HG03521 (cell line): ENCODE measurements around the gene AXIN1.

Experiments
- ATAC-seq: cut with Tn5 transposase; IDR thresholded peaks from one replicate; pipeline ENCODE4 v1.9.1; 2021; ENCODE audit warnings: mild to moderate bottlenecking, moderate library complexity; ENCODE audit not compliant: unreplicated experiment

Gene AXIN1

DNA sequence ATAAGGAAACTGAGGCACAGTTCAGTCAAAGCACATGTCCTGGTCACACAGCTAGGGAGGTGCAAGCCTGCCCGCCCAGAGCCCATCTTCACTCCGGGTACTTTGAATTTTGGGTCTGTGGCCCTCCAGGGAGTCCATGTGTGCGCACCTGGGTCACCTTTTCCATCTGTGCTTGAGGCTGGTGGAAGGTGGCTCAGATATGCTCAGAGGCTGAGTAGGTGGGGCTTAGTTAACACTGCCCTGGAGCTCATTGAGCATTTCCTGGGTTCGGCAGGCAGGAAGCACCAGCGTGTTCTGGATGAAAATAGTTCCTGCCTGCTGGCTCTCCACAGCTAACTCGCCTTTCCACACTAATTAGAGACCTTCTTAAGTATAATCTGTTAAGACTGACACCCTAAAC lies 98.7 kb downstream of the AXIN1 start:
- no peak for ATAC-seq

DNA sequence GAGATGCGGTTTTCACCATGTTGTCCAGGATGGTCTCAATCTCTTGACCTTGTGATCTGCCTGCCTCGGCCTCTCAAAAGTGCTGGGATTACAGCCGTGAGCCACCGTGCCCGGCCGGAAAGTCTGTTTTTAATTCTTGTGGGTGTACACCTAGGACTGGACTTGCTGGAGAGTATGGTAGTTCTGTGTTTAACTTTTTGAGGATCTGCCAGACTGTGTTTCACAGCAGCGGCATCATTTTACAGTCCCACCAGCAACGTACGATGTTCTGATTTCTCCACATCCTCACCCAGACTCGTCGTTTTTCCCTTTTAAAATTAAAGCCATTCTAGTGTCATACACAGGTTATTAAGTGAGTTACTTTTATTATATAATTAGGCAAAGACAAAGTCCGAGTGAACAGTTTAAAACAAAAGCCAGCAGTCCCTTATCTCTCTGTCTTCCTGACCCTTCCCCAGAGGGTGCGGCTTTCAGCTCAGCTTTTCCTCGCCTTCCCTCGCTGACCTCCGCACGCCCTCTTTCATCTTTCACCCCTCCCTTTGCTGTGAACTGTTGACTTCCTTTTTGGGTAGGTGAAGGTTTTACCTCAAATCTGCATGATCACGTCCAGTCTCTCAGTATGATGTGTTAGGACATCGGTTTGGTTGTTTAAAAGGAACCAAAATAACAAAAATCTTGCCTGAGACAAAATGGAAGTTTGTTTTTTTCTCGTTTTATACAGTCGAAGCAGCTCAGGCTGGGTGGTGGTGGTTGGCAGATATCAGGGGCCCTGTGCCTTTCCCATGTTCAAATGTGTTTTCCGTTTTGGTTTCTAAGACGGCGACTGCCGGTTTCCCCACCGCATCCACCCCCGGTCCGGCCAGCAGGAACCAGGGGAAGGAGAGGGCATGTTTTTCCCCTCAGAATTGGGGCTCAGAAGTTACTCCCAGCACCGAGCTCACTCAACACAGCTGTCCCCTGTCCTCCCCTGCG lies 99.9 kb downstream of the AXIN1 start:
- no peak for ATAC-seq

DNA sequence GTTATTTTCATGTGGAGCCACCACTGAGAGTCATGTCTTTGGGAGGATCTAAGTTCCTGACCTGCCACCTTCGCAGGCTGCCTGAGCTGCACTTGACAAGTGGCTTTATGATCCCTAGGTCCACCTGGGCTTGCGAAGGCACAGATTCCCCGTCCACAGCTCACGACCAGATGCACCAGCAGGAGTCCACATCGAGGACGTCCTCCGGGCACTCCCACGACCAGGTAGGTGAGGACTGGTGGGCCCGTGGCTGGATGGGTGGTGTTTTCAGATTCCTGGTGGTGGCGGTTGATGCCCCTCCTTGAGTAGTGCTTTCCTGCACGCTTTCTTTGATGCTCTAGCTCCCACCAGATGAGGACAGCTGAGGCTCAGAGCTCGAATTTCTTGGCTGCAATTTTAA lies 103.1 kb downstream of the AXIN1 start:
- no peak for ATAC-seq

DNA sequence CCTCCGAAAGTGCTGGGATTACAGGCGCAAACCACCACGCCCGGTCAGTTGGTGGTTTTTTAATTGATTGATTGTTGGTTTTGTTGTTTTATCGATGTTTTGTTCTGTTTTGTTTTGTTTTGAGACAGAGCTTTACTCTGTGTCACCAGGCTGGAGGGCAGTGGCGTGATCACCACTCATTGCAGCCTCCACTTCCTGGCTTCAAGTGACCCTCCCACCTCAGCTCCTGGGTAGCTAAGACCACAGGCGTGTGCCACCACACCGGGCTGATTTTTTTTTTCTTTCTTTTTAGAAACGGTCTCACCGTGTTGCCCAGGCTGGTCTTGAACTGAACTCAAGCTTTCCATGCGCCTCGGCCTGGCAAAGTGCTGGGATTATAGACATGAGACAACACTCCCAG lies 105.5 kb downstream of the AXIN1 start:
- ATAC-seq: no peak

DNA sequence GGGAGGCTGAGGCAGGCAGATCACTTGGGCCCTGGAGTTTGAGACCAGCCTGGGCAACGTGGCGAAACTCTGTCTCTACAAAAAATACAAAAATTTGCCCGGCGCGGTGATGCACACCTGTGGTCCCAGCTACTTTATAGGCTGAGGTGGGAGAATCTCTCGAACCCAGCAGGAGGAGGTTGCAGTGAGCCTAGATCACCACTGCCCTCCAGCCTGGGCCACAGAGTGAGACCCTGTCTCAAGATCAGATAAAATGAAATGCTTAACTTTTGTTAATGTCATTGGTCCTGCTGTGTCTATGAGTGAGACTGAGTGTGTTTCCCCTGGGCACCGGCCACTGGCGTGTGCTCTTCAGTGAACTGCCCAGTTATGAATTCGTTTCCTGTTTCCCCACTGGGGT lies 107.4 kb downstream of the AXIN1 start:
- ATAC-seq: no peak

DNA sequence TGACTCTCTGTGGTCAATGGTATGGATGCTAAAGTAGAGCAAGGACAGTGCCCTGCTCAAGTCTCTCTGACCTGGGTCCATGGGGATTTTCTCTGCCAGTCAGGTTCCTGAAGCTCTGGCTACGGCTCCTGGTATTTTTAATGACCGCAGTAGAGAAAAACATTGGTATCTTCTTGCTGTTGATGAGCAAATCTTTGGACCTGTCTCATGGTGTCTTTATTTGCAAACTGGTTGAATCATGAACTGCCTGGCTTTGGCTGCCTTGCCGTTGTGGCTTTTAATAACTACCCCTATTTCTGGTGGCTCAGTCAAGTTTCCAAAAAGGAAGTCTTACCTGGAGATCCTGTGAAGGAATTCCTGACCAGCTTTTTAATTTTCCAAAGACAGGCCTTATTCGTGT lies 109.2 kb downstream of the AXIN1 start:
- no peak for ATAC-seq

DNA sequence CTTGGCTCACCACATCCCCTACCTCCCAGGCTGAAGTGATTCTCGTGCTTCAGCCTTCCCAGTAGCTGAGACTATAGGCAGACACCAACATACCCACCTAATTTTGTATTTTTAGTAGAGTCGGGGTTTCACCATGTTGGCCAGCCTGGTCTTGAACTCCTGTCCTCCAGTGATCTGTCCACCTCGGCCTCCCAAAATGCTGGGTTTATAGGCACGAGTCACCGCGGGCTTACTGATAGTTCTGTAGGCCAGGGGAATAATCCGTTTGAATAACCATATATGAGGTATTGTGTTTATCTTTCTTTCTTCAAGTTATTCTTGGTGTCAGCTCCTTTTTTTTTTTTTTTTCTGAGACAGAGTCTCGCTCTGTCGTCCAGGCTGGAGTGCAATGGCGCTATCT lies 110.2 kb downstream of the AXIN1 start:
- ATAC-seq: no peak

DNA sequence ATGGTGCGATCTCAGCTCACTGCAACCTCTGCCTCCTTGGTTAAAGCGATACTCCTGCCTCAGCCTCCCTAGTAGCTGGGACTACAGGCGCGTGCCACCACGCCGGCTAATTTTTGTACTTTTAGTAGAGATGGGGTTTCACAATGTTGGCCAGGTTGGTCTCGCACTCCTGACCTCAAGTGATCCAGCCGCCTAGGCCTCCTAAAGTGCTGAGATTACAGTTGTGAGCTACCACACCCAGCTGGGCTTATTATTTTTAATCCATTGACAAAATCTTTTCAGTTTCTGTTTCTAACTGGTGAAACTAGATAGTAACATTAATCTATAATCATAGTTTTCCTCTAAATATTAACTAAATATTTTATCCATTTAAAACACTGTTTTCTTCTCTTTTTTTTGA lies 112.0 kb downstream of the AXIN1 start:
- ATAC-seq: no peak

DNA sequence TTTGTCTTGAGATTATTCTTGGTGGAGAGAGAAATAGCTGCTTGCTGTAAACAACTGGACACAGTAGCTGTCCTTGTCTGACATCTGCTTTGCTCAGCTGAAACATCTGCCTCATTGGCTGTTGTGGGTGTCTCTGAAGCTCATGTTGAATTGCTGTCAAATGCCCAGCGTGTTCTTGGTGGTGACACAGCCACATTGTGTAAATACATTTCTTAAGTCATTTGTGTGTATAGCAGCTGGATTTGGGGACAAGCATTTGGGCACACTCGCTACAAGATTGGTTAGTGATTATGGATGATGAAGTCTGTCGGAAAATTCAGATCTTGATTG lies 112.6 kb downstream of the AXIN1 start:
- ATAC-seq: no peak
